Measurements from ENCODE around the gene ARHGAP28. TPM values are rescaled to one million over a fixed set of nuclear protein-coding genes. Genes with fewer than 3 reads are reported as not detected.

ARHGAP28 gene
- total RNA-seq, 4 donors from 2014 or later = 1.1 to 26.3 (median 2.6) TPM

DNA sequence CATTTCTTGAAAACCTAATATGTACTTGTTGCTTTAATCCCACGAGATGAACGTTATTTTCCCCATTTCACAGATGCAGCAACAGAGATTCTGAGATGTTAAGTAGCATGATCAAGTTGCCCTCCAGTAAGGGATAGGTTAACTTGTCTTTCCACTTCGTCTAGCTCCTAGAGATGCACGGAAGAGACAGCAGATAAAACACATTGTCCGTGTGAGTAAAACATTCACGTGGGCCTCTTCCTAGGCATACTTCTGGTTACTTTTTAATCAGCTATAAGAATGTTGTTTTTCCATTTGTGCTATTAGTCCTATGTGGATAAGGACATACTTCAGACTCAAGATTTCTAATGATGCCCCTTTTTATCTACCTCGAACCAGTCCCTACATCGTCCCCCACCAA is 1.2 kb upstream of the ARHGAP28 start:
- Histone ChIP-seq H3K4me3 (no peak overlapping the region), H3K27me3 (peaks cover 5% of the 10 kb centered on the region), H3K4me1 (peaks cover 0 to 4% (median 2%) of the 10 kb centered on the region in 4 donors), H3K27ac (peak overlapping the region; percentile 65 to 86 (median 72)), H3K36me3 (no peaks in the 10 kb centered on the region), H3K9me3 (no peaks in the 10 kb centered on the region)
- in situ Hi-C loops (cut with MboI; ENCODE audit: low pct_ligation_motif_present in 1 of 4, low pct_unique_long_range_greater_than_20kb in 1 of 4, low sequenced_read_pairs in 3 of 4) = no loop called here
- WGBS, 2 donors (ENCODE audit: low coverage in 1 of 2) = 43 to 59% methylated on average over 8 of the region's 8 CpGs
- no peak for DNase-seq
- intact Hi-C loops (cut with DNase I; ENCODE audit: low total_unique reads) = no loop called here
- no peak for TF ChIP-seq EP300 (IDR thresholded peaks at IDR 0.05; ENCODE audit: low read depth)
- no peak for TF ChIP-seq POLR2AphosphoS5 (IDR thresholded peaks at IDR 0.05)
- no peak for TF ChIP-seq POLR2A (IDR thresholded peaks at IDR 0.05)

- Histone ChIP-seq H3K9me3 (no peaks in the 10 kb centered on the region), H3K4me1 (peaks cover 0 to 4% (median 2%) of the 10 kb centered on the region in 4 donors), H3K27ac (peak overlapping the region; percentile 65 to 86 (median 72)), H3K27me3 (peaks cover 5% of the 10 kb centered on the region), H3K4me3 (peak overlapping the region in 3 of 4 donors; percentile 31 to 56 (median 44)), H3K36me3 (no peaks in the 10 kb centered on the region)
- in situ Hi-C loops (cut with MboI; ENCODE audit: low pct_ligation_motif_present in 1 of 4, low pct_unique_long_range_greater_than_20kb in 1 of 4, low sequenced_read_pairs in 3 of 4) = no loop called here
- TF ChIP-seq, protein P1, sequence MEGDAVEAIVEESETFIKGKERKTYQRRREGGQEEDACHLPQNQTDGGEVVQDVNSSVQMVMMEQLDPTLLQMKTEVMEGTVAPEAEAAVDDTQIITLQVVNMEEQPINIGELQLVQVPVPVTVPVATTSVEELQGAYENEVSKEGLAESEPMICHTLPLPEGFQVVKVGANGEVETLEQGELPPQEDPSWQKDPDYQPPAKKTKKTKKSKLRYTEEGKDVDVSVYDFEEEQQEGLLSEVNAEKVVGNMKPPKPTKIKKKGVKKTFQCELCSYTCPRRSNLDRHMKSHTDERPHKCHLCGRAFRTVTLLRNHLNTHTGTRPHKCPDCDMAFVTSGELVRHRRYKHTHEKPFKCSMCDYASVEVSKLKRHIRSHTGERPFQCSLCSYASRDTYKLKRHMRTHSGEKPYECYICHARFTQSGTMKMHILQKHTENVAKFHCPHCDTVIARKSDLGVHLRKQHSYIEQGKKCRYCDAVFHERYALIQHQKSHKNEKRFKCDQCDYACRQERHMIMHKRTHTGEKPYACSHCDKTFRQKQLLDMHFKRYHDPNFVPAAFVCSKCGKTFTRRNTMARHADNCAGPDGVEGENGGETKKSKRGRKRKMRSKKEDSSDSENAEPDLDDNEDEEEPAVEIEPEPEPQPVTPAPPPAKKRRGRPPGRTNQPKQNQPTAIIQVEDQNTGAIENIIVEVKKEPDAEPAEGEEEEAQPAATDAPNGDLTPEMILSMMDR (IDR thresholded peaks at IDR 0.05) = no peak
- TF ChIP-seq POLR2AphosphoS5 (IDR thresholded peaks at IDR 0.05) = no peak
- intact Hi-C loops (cut with DNase I; ENCODE audit: low total_unique reads) = no loop called here
- DNase-seq = no peak
- WGBS, 2 donors (ENCODE audit: low coverage in 1 of 2) = 4 to 16% methylated on average over 4 to 5 of the region's 5 CpGs
Measured at GRCh38 chr18:6728809-6729246, 688 bp upstream of the ARHGAP28 start.

DNA sequence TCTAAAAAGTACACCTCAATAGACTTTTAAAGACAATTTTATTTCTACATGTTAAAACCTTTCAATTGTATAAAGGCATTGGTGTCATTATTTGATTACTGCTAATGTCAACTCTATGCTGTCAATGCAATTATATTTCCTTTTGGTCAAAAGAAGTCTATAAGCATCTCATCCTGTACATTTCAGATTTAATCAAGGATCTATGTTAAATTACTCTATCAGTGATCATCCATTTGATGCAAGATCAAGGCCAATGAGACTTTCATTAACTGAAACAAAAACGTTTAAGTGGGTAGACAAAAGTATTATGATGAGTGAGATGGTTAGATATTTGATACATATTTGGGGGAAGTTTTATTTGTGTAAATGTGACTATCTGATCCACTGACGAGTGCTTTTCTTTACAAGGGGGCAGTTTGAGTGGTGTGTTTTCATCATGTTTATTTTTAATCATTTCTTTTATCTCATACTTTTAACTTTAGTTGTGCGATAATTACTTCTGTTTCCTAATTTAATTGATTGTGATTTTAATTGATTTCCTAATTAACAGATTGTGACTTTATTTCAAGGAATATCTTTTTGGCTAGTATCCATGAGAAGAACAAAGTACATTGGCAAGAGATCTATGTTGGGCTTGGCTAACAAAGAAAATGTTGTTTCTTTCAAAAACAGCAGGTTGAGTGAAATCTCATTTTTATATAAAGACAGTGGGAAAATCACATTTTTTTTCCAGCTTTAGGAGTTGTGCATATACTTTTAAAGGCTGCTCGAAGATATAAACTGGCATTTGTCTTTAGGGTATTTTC is 1.1 kb downstream of the ARHGAP28 start:
- TF ChIP-seq EP300 (IDR thresholded peaks at IDR 0.05; ENCODE audit: low read depth) = no peak
- TF ChIP-seq, protein P1 (IDR thresholded peaks at IDR 0.05) = no peak
- H3K4me3 ChIP-seq = peak overlapping the region in 3 of 4 donors; percentile 44 to 59 (median 56)
- no peaks in the 10 kb centered on the region for H3K9me3 ChIP-seq
- WGBS, 2 donors (ENCODE audit: low coverage in 1 of 2) = 30 to 31% methylated on average over 4 of the region's 4 CpGs
- in situ Hi-C loops (cut with MboI; ENCODE audit: low pct_ligation_motif_present in 1 of 4, low pct_unique_long_range_greater_than_20kb in 1 of 4, low sequenced_read_pairs in 3 of 4) (no loop called here), intact Hi-C loops (cut with DNase I; ENCODE audit: low total_unique reads) (no loop called here)
- H3K27ac ChIP-seq = peak overlapping the region; percentile 71 to 87 (median 80)
- no peak for DNase-seq
- peaks cover 0 to 4% (median 2%) of the 10 kb centered on the region in 4 donors for H3K4me1 ChIP-seq
- H3K36me3 ChIP-seq = no peaks in the 10 kb centered on the region
- H3K27me3 ChIP-seq = peaks cover 5% of the 10 kb centered on the region

- Histone ChIP-seq H3K9me3 (no peaks in the 10 kb centered on the region), H3K4me1 (peaks cover 0 to 4% (median 2%) of the 10 kb centered on the region in 4 donors), H3K27me3 (peaks cover 5% of the 10 kb centered on the region), H3K27ac (peak overlapping the region; percentile 71 to 87 (median 80)), H3K4me3 (peak overlapping the region in 1 of 4 donors; percentile 59), H3K36me3 (no peaks in the 10 kb centered on the region)
- DNase-seq = no peak
- TF ChIP-seq EP300 (IDR thresholded peaks at IDR 0.05; ENCODE audit: low read depth) (no peak), POLR2AphosphoS5 (IDR thresholded peaks at IDR 0.05) (no peak), POLR2A (IDR thresholded peaks at IDR 0.05) (no peak)
- TF ChIP-seq, protein P1 (IDR thresholded peaks at IDR 0.05) = no peak
- in situ Hi-C loops (cut with MboI; ENCODE audit: low pct_ligation_motif_present in 1 of 4, low pct_unique_long_range_greater_than_20kb in 1 of 4, low sequenced_read_pairs in 3 of 4) (no loop called here), intact Hi-C loops (cut with DNase I; ENCODE audit: low total_unique reads) (no loop called here)
- WGBS, 2 donors (ENCODE audit: low coverage in 1 of 2) = 41 to 56% methylated on average over 6 of the region's 6 CpGs
Measured at GRCh38 chr18:6731222-6731596, 1.7 kb downstream of the ARHGAP28 start.

Measured in transverse colon (tissue), 4 donors.